IMR-90 (cell line): ENCODE results near the gene CRTAP. TPM values are rescaled to one million over a fixed set of nuclear protein-coding genes. Genes with fewer than 3 reads are reported as not detected.

Experiments used
- ATAC-seq: fragments of 200-7000 bp; cut with Tn5 transposase; 2 replicates; pipeline ENCODE4 v1.9.1; 2020; ENCODE audit warnings: low read depth, mild to moderate bottlenecking, moderate library complexity
- BruUV-seq: library from RNA; stranded (reverse); fragments of 400-500 nt; replicated peaks from 2 replicates; lab custom pipeline; 2021; lab: Mats Ljungman, UMichigan
- CTCF ChIA-PET: fragments of 300-600 bp; formaldehyde crosslinking; extraction: SDS; loops from one replicate; lab custom pipeline; 2021; ENCODE audit warnings: antibody characterized with exemption; lab: Yijun Ruan, JAX
- POLR2A ChIA-PET: fragments of 300-600 bp; sonication (Branson Sonifier 250); formaldehyde crosslinking; loops from one replicate; lab custom pipeline; 2022; ENCODE audit warnings: antibody characterized with exemption; ENCODE audit not compliant: unreplicated experiment; lab: Charles Lee
- DNase-seq: peaks from one replicate; pipeline ENCODE4 v3.0.0; 2013
- H2AFZ ChIP-seq: replicated peaks from 2 replicates; pipeline ENCODE3; 2013; ENCODE audit warnings: low read length, mild to moderate bottlenecking; ENCODE audit not compliant: poor library complexity
- H2AK5ac ChIP-seq: 2 replicates; pipeline ENCODE4 v1.6.1; 2013; ENCODE audit warnings: low read depth, low read length, inconsistent platforms
- H2AK9ac ChIP-seq: replicated peaks from 2 replicates; pipeline ENCODE3; 2013; ENCODE audit warnings: mild to moderate bottlenecking, low read depth, low read length, moderate library complexity; ENCODE audit not compliant: poor library complexity
- H2BK120ac ChIP-seq: 2 replicates; pipeline ENCODE4 v1.6.1; 2013; ENCODE audit warnings: low read depth, low read length, inconsistent platforms
- H2BK15ac ChIP-seq: 3 replicates; pipeline ENCODE4 v1.6.1; 2013; ENCODE audit warnings: low read depth, low read length, inconsistent platforms
- H2BK20ac ChIP-seq: 2 replicates; pipeline ENCODE4 v1.6.1; 2013; ENCODE audit warnings: low read depth, mild to moderate bottlenecking, inconsistent platforms, low read length, moderate library complexity
- H2BK5ac ChIP-seq: 2 replicates; pipeline ENCODE4 v1.6.1; 2013; ENCODE audit warnings: mild to moderate bottlenecking, low read depth, low read length, inconsistent platforms; ENCODE audit not compliant: poor library complexity, severe bottlenecking
- H3K14ac ChIP-seq: replicated peaks from 2 replicates; pipeline ENCODE4 v1.6.1; 2013; ENCODE audit warnings: low read depth, low read length, inconsistent platforms
- H3K18ac ChIP-seq: 2 replicates; pipeline ENCODE4 v1.6.1; 2013; ENCODE audit warnings: low read depth, low read length, control low read depth
- H3K23ac ChIP-seq: 2 replicates; pipeline ENCODE4 v1.6.1; 2013; ENCODE audit warnings: low read depth, low read length, inconsistent platforms
- H3K27ac ChIP-seq: 2 replicates; pipeline ENCODE4 v1.5.1; 2013; ENCODE audit warnings: mild to moderate bottlenecking, control low read depth, low read length; ENCODE audit not compliant: insufficient read depth
- H3K27me3 ChIP-seq: 2 replicates; pipeline ENCODE4 v1.6.1; 2013; ENCODE audit warnings: low read length; ENCODE audit not compliant: control insufficient read depth, insufficient read depth
- H3K36me3 ChIP-seq: 2 replicates; pipeline ENCODE4 v1.6.1; 2013; ENCODE audit warnings: low read length, mixed read lengths; ENCODE audit not compliant: control insufficient read depth, insufficient read depth
- H3K4ac ChIP-seq: 2 replicates; pipeline ENCODE4 v1.6.1; 2013; ENCODE audit warnings: low read depth, low read length, inconsistent platforms
- H3K4me1 ChIP-seq: 2 replicates; pipeline ENCODE4 v1.6.1; 2013; ENCODE audit warnings: low read length, mixed read lengths; ENCODE audit not compliant: control insufficient read depth, insufficient read depth
- H3K4me2 ChIP-seq: 2 replicates; pipeline ENCODE4 v1.6.1; 2013; ENCODE audit warnings: low read depth, mild to moderate bottlenecking, control low read depth, low read length, moderate library complexity
- H3K4me3 ChIP-seq: 2 replicates; pipeline ENCODE4 v1.5.1; 2013; ENCODE audit warnings: low read depth, mild to moderate bottlenecking, control low read depth, low read length, moderate library complexity; ENCODE audit not compliant: insufficient read depth
- H3K56ac ChIP-seq: 2 replicates; pipeline ENCODE4 v1.6.1; 2013; ENCODE audit warnings: low read length, inconsistent platforms; ENCODE audit not compliant: insufficient read depth; ENCODE audit errors: extremely low read depth
- H3K79me1 ChIP-seq, 2 experiments: 2 replicates each; pipeline ENCODE4 v1.6.1; 2013; ENCODE audit warnings: low read length in 2 of 2, inconsistent platforms in 1 of 2, low read depth in 1 of 2
- H3K9ac ChIP-seq: 2 replicates; pipeline ENCODE4 v1.6.1; 2013; ENCODE audit warnings: low read depth, low read length, control low read depth
- H3K9me1 ChIP-seq: 2 replicates; pipeline ENCODE4 v1.6.1; 2013; ENCODE audit warnings: low read length, inconsistent platforms; ENCODE audit not compliant: insufficient read depth
- H3K9me3 ChIP-seq: 2 replicates; pipeline ENCODE4 v1.6.1; 2013; ENCODE audit warnings: low read length; ENCODE audit not compliant: control insufficient read depth, insufficient read depth
- H4K20me1 ChIP-seq: 2 replicates; pipeline ENCODE4 v1.6.1; 2013; ENCODE audit warnings: low read length, inconsistent platforms; ENCODE audit not compliant: insufficient read depth
- H4K5ac ChIP-seq: 2 replicates; pipeline ENCODE4 v1.6.1; 2013; ENCODE audit warnings: mild to moderate bottlenecking, low read depth, low read length, control low read depth
- H4K8ac ChIP-seq, 2 experiments: 2 replicates each; pipeline ENCODE4 v1.6.1; 2013; ENCODE audit warnings: low read depth in 2 of 2, low read length in 2 of 2, control low read depth in 1 of 2, inconsistent platforms in 1 of 2
- H4K91ac ChIP-seq: 2 replicates; pipeline ENCODE4 v1.6.1; 2013; ENCODE audit warnings: low read depth, low read length, inconsistent platforms; ENCODE audit not compliant: insufficient read depth
- CEBPB ChIP-seq: IDR thresholded peaks from 2 replicates; pipeline ENCODE4 v1.6.1; 2012; ENCODE audit warnings: low read depth, low read length, improper control_type of control experiment
- CHD1 ChIP-seq: IDR thresholded peaks from 2 replicates; pipeline ENCODE4 v1.6.1; 2012; ENCODE audit warnings: low read depth, low read length, improper control_type of control experiment
- FOS ChIP-seq: fragments of 150-350 bp; IDR thresholded peaks from 2 replicates; pipeline ENCODE4 v1.6.1; 2016; ENCODE audit warnings: low read depth, low read length
- MAZ ChIP-seq: IDR thresholded peaks from 2 replicates; pipeline ENCODE4 v1.6.1; 2012; ENCODE audit warnings: low read depth, mild to moderate bottlenecking, low read length, improper control_type of control experiment, moderate library complexity, borderline replicate concordance
- MXI1 ChIP-seq: IDR thresholded peaks from 2 replicates; pipeline ENCODE4 v1.6.1; 2012; ENCODE audit warnings: low read depth, mild to moderate bottlenecking, low read length, moderate library complexity, borderline replicate concordance
- NFE2L2 ChIP-seq: fragments of 150-350 bp; IDR thresholded peaks from 2 replicates; pipeline ENCODE4 v1.6.1; 2016; ENCODE audit warnings: low read depth, mild to moderate bottlenecking, low read length
- POLR2A ChIP-seq: IDR thresholded peaks from 2 replicates; pipeline ENCODE4 v1.6.1; 2012; ENCODE audit warnings: mild to moderate bottlenecking, low read depth, low read length
- RAD21 ChIP-seq: IDR thresholded peaks from 2 replicates; pipeline ENCODE4 v1.6.1; 2012; ENCODE audit warnings: low read length, improper control_type of control experiment
- RCOR1 ChIP-seq: IDR thresholded peaks from 2 replicates; pipeline ENCODE4 v1.6.1; 2012; ENCODE audit warnings: mild to moderate bottlenecking, low read length, improper control_type of control experiment; ENCODE audit not compliant: insufficient replicate concordance
- SMC3 ChIP-seq: fragments of 150-350 bp; IDR thresholded peaks from 2 replicates; pipeline ENCODE4 v1.6.1; 2016; ENCODE audit warnings: low read depth, mild to moderate bottlenecking, antibody characterized with exemption, low read length, moderate library complexity
- WGBS, 2 experiments: methylation state at CpG; one replicate each; pipeline versions ENCODE4 v1.1.5 to v1.1.7; 2013; ENCODE audit warnings: missing lambda C conversion rate in 2 of 2; ENCODE audit not compliant: insufficient read length in 1 of 2; ENCODE audit errors: extremely low coverage in 2 of 2; 5-methylcytosine and 5-hydroxymethylcytosine counted together
- dilution Hi-C: fragments of 300-500 bp; cut with HindIII; formaldehyde crosslinking; loops from one replicate; pipeline ENCODE4 v1.14.3; 2018; ENCODE audit warnings: low sequenced_read_pairs; ENCODE audit not compliant: unreplicated experiment
- in situ Hi-C: fragments of 300-500 bp; cut with MboI; formaldehyde crosslinking; loops from 3 replicates; pipeline ENCODE4 v1.14.3; 2019; ENCODE audit warnings: low sequenced_read_pairs, inconsistent platforms, mixed read lengths
- intact Hi-C: fragments of 100-400 bp; cut with micrococcal nuclease; formaldehyde crosslinking; loops from 2 replicates; pipeline ENCODE4 v1.10.0; 2022
- polyA plus RNA-seq, 3 experiments: library from polyadenylated mRNA; depleted of rRNA; stranded (reverse); fragments of >200 nt; gene quantifications; 2 replicates each; pipeline ENCODE4 v1.2.3, GENCODE V29; 2012; ENCODE audit warnings: low replicate concordance in 1 of 3
- total RNA-seq: library from RNA; depleted of rRNA; stranded (reverse); fragments of >200 nt; gene quantifications from 2 replicates; pipeline ENCODE4 v1.2.3, GENCODE V29; 2012
- TF ChIP-seq, protein P1 (sequence below): fragments of 150-350 bp; IDR thresholded peaks from 2 replicates; pipeline ENCODE4 v1.6.1; 2016; ENCODE audit warnings: low read depth, mild to moderate bottlenecking, low read length, moderate library complexity, borderline replicate concordance

Gene CRTAP
- total and polyA plus RNA-seq, 2 of the 4 experiments (the other 2 are of a cell fraction), result 108 to 205 TPM

DNA sequence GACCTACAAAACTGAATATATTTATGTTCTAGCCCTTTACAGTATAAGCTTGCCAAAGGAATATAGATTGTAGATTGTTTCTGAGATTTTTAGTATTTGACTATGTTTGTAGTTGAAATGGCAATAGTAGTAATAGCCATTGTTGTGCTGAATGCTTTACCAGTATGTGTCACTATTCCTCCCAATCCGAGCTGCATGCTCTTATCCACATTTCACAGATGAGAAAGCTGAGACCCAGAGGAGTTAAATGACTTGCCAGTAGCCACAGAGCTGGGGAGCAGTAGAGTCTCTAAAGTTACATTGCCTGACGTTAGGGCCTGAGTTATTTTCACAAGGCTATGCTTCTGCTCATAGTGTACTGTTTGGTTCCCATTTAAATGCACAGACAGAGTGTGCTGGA lies 13.6 kb upstream of the CRTAP start:
- peaks cover 4% of the 10 kb centered on the region; the same call in 1 of the 2 replicates for H4K20me1 ChIP-seq
- H2AK5ac ChIP-seq, result no peak overlapping the region
- H3K9me3 ChIP-seq, result no peaks in the 10 kb centered on the region
- H2AK9ac ChIP-seq, result no peak overlapping the region
- DNase-seq, result no peak
- H3K4me3 ChIP-seq, result no peak overlapping the region
- H3K9ac ChIP-seq, result no peak overlapping the region
- no peak overlapping the region for H2BK15ac ChIP-seq
- H3K23ac ChIP-seq, result no peak overlapping the region
- no peak overlapping the region for H4K5ac ChIP-seq
- no TSS peak for BruUV-seq
- H2BK5ac ChIP-seq, result no peak overlapping the region
- no peak overlapping the region for H2BK20ac ChIP-seq
- no peak overlapping the region for H3K14ac ChIP-seq
- in situ Hi-C loops, result no loop called here
- no peak overlapping the region for H4K8ac ChIP-seq
- no peak overlapping the region for H3K27ac ChIP-seq
- H3K79me1 ChIP-seq, result peaks cover 9 to 14% of the 10 kb centered on the region in 2 experiments; a peak in 3 of 4 replicates
- TF ChIP-seq CEBPB (no peak), SMC3 (no peak), FOS (no peak), MAZ (no peak), NFE2L2 (no peak), RAD21 (no peak), POLR2A (no peak), CHD1 (no peak), RCOR1 (no peak), MXI1 (no peak)
- TF ChIP-seq, protein P1, sequence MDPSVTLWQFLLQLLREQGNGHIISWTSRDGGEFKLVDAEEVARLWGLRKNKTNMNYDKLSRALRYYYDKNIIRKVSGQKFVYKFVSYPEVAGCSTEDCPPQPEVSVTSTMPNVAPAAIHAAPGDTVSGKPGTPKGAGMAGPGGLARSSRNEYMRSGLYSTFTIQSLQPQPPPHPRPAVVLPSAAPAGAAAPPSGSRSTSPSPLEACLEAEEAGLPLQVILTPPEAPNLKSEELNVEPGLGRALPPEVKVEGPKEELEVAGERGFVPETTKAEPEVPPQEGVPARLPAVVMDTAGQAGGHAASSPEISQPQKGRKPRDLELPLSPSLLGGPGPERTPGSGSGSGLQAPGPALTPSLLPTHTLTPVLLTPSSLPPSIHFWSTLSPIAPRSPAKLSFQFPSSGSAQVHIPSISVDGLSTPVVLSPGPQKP, result no peak
- H3K4ac ChIP-seq, result no peak overlapping the region
- ATAC-seq, result no peak
- H3K36me3 ChIP-seq, result no peaks in the 10 kb centered on the region
- ChIA-PET CTCF (no interaction called here), POLR2A (no interaction called here)
- H3K9me1 ChIP-seq, result peaks cover 5% of the 10 kb centered on the region
- WGBS, 2 experiments, result 40% methylated on average over 1 of the region's 2 CpGs; no CpG with 5 or more reads in 1 of the 2 experiments
- no peak overlapping the region for H4K91ac ChIP-seq
- H3K27me3 ChIP-seq, result no peaks in the 10 kb centered on the region
- H3K18ac ChIP-seq, result no peak overlapping the region
- intact Hi-C loops, result no loop called here
- dilution Hi-C loops, result no loop called here
- H3K4me2 ChIP-seq, result no peak overlapping the region
- H2AFZ ChIP-seq, result no peak overlapping the region
- H2BK120ac ChIP-seq, result no peak overlapping the region
- H3K4me1 ChIP-seq, result peaks cover 3% of the 10 kb centered on the region; the same call in 1 of the 2 replicates
- H3K56ac ChIP-seq, result no peak overlapping the region
